Measurements from ENCODE around the gene GSX2. TPM values are rescaled to one million over a fixed set of nuclear protein-coding genes. Genes with fewer than 3 reads are reported as not detected.

The GSX2 gene
- total and polyA plus RNA-seq, 10 of the 15 experiments (the other 5 are each of a cell fraction or from before 2014, with no cell fraction given) = 0.04 to 0.58 (median 0.50) TPM; not detected in 5

DNA sequence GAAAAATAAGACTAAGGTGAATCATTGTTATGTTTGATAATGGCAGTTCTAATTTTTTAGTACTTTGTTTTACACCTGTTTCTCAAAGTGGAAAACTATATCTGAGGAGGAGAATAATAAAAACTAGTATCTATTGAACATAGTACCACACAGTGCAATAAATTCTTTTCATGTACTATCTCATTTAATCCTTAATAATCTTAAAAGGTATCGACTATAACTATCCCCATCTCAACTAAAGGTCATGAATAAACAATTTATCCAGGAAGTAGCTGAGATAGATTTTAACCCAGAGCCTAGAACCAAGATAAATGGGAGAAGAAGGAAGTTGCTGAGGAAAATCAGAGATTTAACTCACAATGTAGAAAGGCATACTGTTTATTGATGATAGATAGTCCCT is 38.1 kb upstream of the GSX2 start (continued):
- TF ChIP-seq, protein P1, sequence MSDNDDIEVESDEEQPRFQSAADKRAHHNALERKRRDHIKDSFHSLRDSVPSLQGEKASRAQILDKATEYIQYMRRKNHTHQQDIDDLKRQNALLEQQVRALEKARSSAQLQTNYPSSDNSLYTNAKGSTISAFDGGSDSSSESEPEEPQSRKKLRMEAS (IDR thresholded peaks at IDR 0.05; ENCODE audit: low read depth, low read length) = no peak
- TF ChIP-seq SMARCA5 (IDR thresholded peaks at IDR 0.05) (no peak), ZNF622 (IDR thresholded peaks at IDR 0.05) (no peak), HDAC6 (IDR thresholded peaks at IDR 0.05; ENCODE audit: unreplicated experiment) (no peak), NFXL1 (IDR thresholded peaks at IDR 0.05; ENCODE audit: borderline replicate concordance) (no peak), SREBF1 (IDR thresholded peaks at IDR 0.05; ENCODE audit: low read length) (no peak)
- TF ChIP-seq, protein P2, sequence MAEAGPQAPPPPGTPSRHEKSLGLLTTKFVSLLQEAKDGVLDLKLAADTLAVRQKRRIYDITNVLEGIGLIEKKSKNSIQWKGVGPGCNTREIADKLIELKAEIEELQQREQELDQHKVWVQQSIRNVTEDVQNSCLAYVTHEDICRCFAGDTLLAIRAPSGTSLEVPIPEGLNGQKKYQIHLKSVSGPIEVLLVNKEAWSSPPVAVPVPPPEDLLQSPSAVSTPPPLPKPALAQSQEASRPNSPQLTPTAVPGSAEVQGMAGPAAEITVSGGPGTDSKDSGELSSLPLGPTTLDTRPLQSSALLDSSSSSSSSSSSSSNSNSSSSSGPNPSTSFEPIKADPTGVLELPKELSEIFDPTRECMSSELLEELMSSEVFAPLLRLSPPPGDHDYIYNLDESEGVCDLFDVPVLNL (IDR thresholded peaks at IDR 0.05; ENCODE audit: low read depth, low read length) = no peak

DNA sequence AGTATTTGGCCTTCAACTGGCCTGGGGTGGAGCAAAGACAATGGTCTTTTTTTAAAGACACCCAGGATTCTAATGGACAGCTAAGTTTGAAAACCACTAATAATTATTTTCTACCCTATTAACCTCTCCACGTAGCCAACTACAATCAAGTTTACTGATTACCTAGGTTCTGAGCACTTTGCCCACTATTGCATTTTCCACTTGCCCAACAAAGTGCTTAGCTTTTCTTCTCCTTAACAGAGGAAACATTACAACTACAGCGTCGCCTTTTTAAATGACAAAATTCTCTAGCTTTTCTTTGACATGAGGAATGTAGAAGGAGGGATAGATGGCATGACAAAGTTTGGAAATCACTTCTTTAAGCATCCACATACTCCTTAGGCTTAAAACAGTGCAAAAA is 37.6 kb upstream of the GSX2 start:
- ChIA-PET SMC1A (ENCODE audit: uncharacterized antibody, unreplicated experiment) (interaction anchor here (0.8 to 1.2 kb wide), 4 partner anchors 26 to 55 kb away, joined by 3 to 4 read pairs (median 4); no protein-coding TSS in a partner anchor), POLR2A (interaction anchor here (0.6 kb wide), 1 partner anchor 364 kb away, joined by 4 read pairs; no protein-coding TSS in a partner anchor), CTCF (interaction anchor here (0.7 to 1.8 kb wide), 3 partner anchors 11 to 356 kb away, joined by 3 to 7 read pairs (median 5); no protein-coding TSS in a partner anchor), RAD21 (ENCODE audit: unreplicated experiment) (no interaction called here)
- Histone ChIP-seq H3K79me2 (ENCODE audit: control insufficient read depth, insufficient read depth, low read length) (peaks cover 54% of the 10 kb centered on the region), H3K27ac (ENCODE audit: control insufficient read depth, insufficient read depth) (no peak overlapping the region), H3K36me3 (ENCODE audit: control insufficient read depth in 2 of 2, insufficient read depth in 2 of 2, low read length in 1 of 2) (no peaks in the 10 kb centered on the region), H3K4me3 (peak overlapping the region; percentile 91), H3K9me3 (replicated peaks; ENCODE audit: control insufficient read depth, insufficient read depth, low read length) (no peaks in the 10 kb centered on the region), H3K4me1 (ENCODE audit: control insufficient read depth, insufficient read depth, low read length) (peaks cover 6% of the 10 kb centered on the region; the same call in 1 of the 2 replicates), H3K4me2 (ENCODE audit: control insufficient read depth, insufficient read depth) (peak overlapping the region; percentile 78), H3K9ac (ENCODE audit: control insufficient read depth, insufficient read depth, low read length) (peak overlapping the region; percentile 84; the same call in 1 of the 2 replicates), H2AFZ (ENCODE audit: control insufficient read depth, low read depth, low read length) (no peak overlapping the region), H4K20me1 (ENCODE audit: control insufficient read depth, insufficient read depth) (no peaks in the 10 kb centered on the region), H3K27me3 (replicated peaks in 1 of 2; ENCODE audit: control insufficient read depth in 2 of 2, insufficient read depth in 2 of 2, low read length in 1 of 2) (no peaks in the 10 kb centered on the region)
- BruUV-seq (replicated peaks) = no TSS peak
- intact Hi-C loops (cut with micrococcal nuclease; ENCODE audit: unreplicated experiment) (loop anchor here (10.0 kb wide), 2 partner anchors 358 to 1348 kb away; no protein-coding TSS in a partner anchor), in situ Hi-C loops (cut with MboI) (no loop called here)
- WGBS (ENCODE audit: insufficient coverage, insufficient replicate concordance, low lambda C conversion rate, missing lambda C conversion rate) = 92% methylated on average over 3 of the region's 3 CpGs
- DNase-seq (ENCODE audit: low read depth, low spot score) (no peak), FAIRE-seq (no peak), ATAC-seq (no peak)
- TF ChIP-seq PML (IDR thresholded peaks at IDR 0.05; ENCODE audit: low read length) = no peak
- no peak for TF ChIP-seq NBN (IDR thresholded peaks at IDR 0.05)
- TF ChIP-seq CEBPB (IDR thresholded peaks at IDR 0.05; ENCODE audit: borderline replicate concordance in 1 of 2, low read depth in 2 of 2, low read length in 2 of 2) = no peak
- TF ChIP-seq HDAC2 (IDR thresholded peaks at IDR 0.05) = no peak
- TF ChIP-seq IKZF1 (conservative IDR thresholded peaks at IDR 0.05) = no peak
- TF ChIP-seq, protein P3, sequence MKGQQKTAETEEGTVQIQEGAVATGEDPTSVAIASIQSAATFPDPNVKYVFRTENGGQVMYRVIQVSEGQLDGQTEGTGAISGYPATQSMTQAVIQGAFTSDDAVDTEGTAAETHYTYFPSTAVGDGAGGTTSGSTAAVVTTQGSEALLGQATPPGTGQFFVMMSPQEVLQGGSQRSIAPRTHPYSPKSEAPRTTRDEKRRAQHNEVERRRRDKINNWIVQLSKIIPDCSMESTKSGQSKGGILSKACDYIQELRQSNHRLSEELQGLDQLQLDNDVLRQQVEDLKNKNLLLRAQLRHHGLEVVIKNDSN (IDR thresholded peaks at IDR 0.05; ENCODE audit: borderline replicate concordance, extremely low read length, insufficient read depth, low read depth, low read length) = no peak
- TF ChIP-seq RFX5 (IDR thresholded peaks at IDR 0.05; ENCODE audit: low read depth, low read length) = no peak
- no peak for TF ChIP-seq SKIL (IDR thresholded peaks at IDR 0.05; ENCODE audit: low read depth, poor library complexity, severe bottlenecking)
- no peak for TF ChIP-seq NR2C2 (IDR thresholded peaks at IDR 0.05; ENCODE audit: borderline replicate concordance, control insufficient read depth, insufficient read length, low read depth)
- TF ChIP-seq BRCA1 (IDR thresholded peaks at IDR 0.05; ENCODE audit: low read depth, low read length) = no peak
- TF ChIP-seq, protein P4, sequence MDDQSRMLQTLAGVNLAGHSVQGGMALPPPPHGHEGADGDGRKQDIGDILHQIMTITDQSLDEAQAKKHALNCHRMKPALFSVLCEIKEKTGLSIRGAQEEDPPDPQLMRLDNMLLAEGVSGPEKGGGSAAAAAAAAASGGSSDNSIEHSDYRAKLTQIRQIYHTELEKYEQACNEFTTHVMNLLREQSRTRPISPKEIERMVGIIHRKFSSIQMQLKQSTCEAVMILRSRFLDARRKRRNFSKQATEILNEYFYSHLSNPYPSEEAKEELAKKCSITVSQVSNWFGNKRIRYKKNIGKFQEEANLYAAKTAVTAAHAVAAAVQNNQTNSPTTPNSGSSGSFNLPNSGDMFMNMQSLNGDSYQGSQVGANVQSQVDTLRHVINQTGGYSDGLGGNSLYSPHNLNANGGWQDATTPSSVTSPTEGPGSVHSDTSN (IDR thresholded peaks at IDR 0.05; ENCODE audit: insufficient replicate concordance, low read depth, low read length) = no peak
